Measurements from ENCODE around the gene ADAM30.

DNA sequence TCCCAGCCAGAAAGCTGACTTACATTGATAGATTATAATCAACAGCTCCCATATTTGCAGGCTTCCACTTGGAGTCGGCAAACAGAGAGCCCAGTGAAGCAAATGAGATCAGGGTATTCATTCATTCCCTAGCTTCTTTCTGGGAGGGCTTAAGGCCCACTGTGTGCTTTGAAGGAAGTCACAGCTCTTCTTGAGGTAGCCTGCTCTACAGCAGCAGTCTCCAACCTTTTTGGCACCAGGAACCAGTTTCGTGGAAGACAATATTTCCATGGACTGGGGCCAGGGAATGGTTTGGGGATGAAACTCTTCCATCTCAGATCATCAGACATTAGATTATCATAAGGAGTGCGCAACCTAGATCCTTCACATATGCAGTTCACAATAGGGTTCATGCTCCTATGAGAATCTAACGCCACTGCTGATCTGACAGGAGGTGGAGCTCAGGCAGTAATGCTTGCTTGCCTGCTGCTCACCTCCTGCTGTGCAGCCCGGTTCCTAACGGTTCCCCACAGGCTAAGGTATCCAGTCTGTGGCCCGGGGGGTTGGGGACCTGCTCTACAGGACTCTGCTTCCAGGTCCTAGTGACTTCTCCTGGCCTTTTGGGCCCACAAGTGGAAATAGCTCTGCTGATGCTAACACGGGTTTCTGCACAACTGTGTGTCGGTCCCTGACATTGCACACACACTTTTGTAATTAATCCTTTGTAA, 13.7 kb upstream of the ADAM30 start:
- TF ChIP-seq GATA2 (IDR thresholded peaks at IDR 0.05; ENCODE audit: low read depth, low read length) = no peak
- no peak for TF ChIP-seq GATA3 (IDR thresholded peaks at IDR 0.05; ENCODE audit: low read depth, low read length)
